ENCODE measurements around the gene PIN4.
"Not testable (repeated sequence)": the region's sequence is repeated elsewhere in the genome, so short reads cannot be mapped to it uniquely, and the experiment has no call there.

The PIN4 gene

GRCh38 chrX:72202792-72203401, 21.3 kb downstream of the PIN4 start:
- DNase-seq = no peak

- no peak for DNase-seq
Observed at GRCh38 chrX:72203421-72203820, 21.9 kb downstream of the PIN4 start.

GRCh38 chrX:72205706-72206105, 24.1 kb downstream of the PIN4 start:
- DNase-seq = no peak

GRCh38 chrX:72207366-72207765, 25.8 kb downstream of the PIN4 start:
- DNase-seq = no peak

- no peak for DNase-seq
Observed at GRCh38 chrX:72208126-72208800, 26.7 kb downstream of the PIN4 start.

- no peak for DNase-seq
Observed at GRCh38 chrX:72216973-72217372, 35.4 kb downstream of the PIN4 start.

GRCh38 chrX:72220375-72220774, 38.8 kb downstream of the PIN4 start:
- DNase-seq = not testable (repeated sequence)

GRCh38 chrX:72230290-72230689, 48.7 kb downstream of the PIN4 start:
- no peak for DNase-seq

- no peak for DNase-seq
Observed at GRCh38 chrX:72236841-72237240, 55.3 kb downstream of the PIN4 start.

GRCh38 chrX:72238183-72238582, 56.6 kb downstream of the PIN4 start:
- no peak for DNase-seq

GRCh38 chrX:72238721-72239475, 57.3 kb downstream of the PIN4 start, which contains the start of gene ERCC6L:
Gene ERCC6L, minus strand, starts transcription at chrX:72239027. Its CDS starts 116 bp downstream, at chrX:72238911.
- DNase-seq = peak; percentile 67 to 87 (median 72)

- no peak for DNase-seq
Observed at GRCh38 chrX:72240976-72241375, 59.4 kb downstream of the PIN4 start.

GRCh38 chrX:72243472-72243871, 61.9 kb downstream of the PIN4 start:
- DNase-seq = no peak

GRCh38 chrX:72245461-72246089, 64.0 kb downstream of the PIN4 start:
- DNase-seq = peak in 4 of 5 donors; percentile 4 to 17 (median 12)

- no peak for DNase-seq
Observed at GRCh38 chrX:72247206-72247942, 65.8 kb downstream of the PIN4 start.

All from T-helper 1 cell (primary cell).